GM12878 (cell line): Measurements from ENCODE around the gene HVCN1. TPM values are rescaled to one million over a fixed set of nuclear protein-coding genes. Genes with fewer than 3 reads are reported as not detected.
A peak's percentile ranks its signal among the peaks of the same experiment; 100 is the strongest.

Experiments used
- ATAC-seq: fragments of 200-7000 bp; cut with Tn5 transposase; 3 replicates; pipeline ENCODE4 v1.9.1; 2020; ENCODE audit warnings: mild to moderate bottlenecking, moderate library complexity
- BruUV-seq: library from RNA; stranded (reverse); fragments of 400-500 nt; replicated peaks from 2 replicates; lab custom pipeline; 2021; lab: Mats Ljungman, UMichigan
- CTCF ChIA-PET: fragments of 300-600 bp; sonication (Branson Sonifier 250); formaldehyde crosslinking; extraction: SDS; loops from one replicate; lab custom pipeline; 2021; ENCODE audit warnings: inconsistent platforms; lab: Yijun Ruan, JAX
- POLR2A ChIA-PET: fragments of 350-600 bp; formaldehyde crosslinking; extraction: SDS; loops from one replicate; lab custom pipeline; 2021; ENCODE audit warnings: inconsistent platforms; lab: Charles Lee
- RAD21 ChIA-PET: fragments of 300-600 bp; sonication (Branson Sonifier 250); formaldehyde crosslinking; loops from one replicate; lab custom pipeline; 2023; ENCODE audit warnings: antibody characterized with exemption; ENCODE audit not compliant: unreplicated experiment; lab: Charles Lee
- SMC1A ChIA-PET: fragments of 300-600 bp; sonication (Branson Sonifier 250); formaldehyde crosslinking; loops from one replicate; lab custom pipeline; 2023; ENCODE audit not compliant: unreplicated experiment, uncharacterized antibody; lab: Charles Lee
- DNase-seq: peaks from one replicate; pipeline ENCODE4 v3.0.0-alpha.2; 2011; ENCODE audit warnings: low read depth, low spot score
- FAIRE-seq: peaks from 3 replicates; lab custom pipeline; 2011; peaks lifted over from hg19 to GRCh38; lab: Jason Lieb, UNC
- H2AFZ ChIP-seq: 2 replicates; pipeline ENCODE4 v1.6.0; 2011; ENCODE audit warnings: low read depth, low read length, control low read depth; ENCODE audit not compliant: control insufficient read depth
- H3K27ac ChIP-seq: 2 replicates; pipeline ENCODE4 v1.5.1; 2011; ENCODE audit warnings: control low read depth; ENCODE audit not compliant: control insufficient read depth, insufficient read depth
- H3K27me3 ChIP-seq, 2 experiments: replicated peaks in 1 of 2; 2 replicates each; pipeline versions ENCODE4 v1.6.0 to v1.6.1; 2011; ENCODE audit warnings: low read length in 1 of 2; ENCODE audit not compliant: control insufficient read depth in 2 of 2, insufficient read depth in 2 of 2
- H3K36me3 ChIP-seq, 2 experiments: 2 replicates each; pipeline ENCODE4 v1.5.1; 2011; ENCODE audit warnings: low read length in 1 of 2; ENCODE audit not compliant: control insufficient read depth in 2 of 2, insufficient read depth in 2 of 2
- H3K4me1 ChIP-seq: 2 replicates; pipeline ENCODE4 v1.6.1; 2011; ENCODE audit warnings: mild to moderate bottlenecking, low read length, moderate library complexity, mixed read lengths; ENCODE audit not compliant: control insufficient read depth, insufficient read depth
- H3K4me2 ChIP-seq: 2 replicates; pipeline ENCODE4 v1.6.0; 2011; ENCODE audit warnings: control low read depth; ENCODE audit not compliant: control insufficient read depth, insufficient read depth
- H3K4me3 ChIP-seq: fragments of 200-600 bp; sonication (generic); 2 replicates; pipeline ENCODE4 v1.5.1; 2016
- H3K79me2 ChIP-seq: 2 replicates; pipeline ENCODE4 v1.6.0; 2011; ENCODE audit warnings: low read length; ENCODE audit not compliant: control insufficient read depth, insufficient read depth
- H3K9ac ChIP-seq: 2 replicates; pipeline ENCODE4 v1.8.0; 2011; ENCODE audit warnings: low read length, control low read depth, mixed read lengths; ENCODE audit not compliant: control insufficient read depth, insufficient read depth
- H3K9me3 ChIP-seq: replicated peaks from 3 replicates; pipeline ENCODE4 v1.5.1; 2011; ENCODE audit warnings: mild to moderate bottlenecking, low read length; ENCODE audit not compliant: control insufficient read depth, insufficient read depth
- H4K20me1 ChIP-seq: 2 replicates; pipeline ENCODE4 v1.6.0; 2011; ENCODE audit not compliant: control insufficient read depth, insufficient read depth
- BMI1 ChIP-seq: fragments of 450-650 bp; IDR thresholded peaks from 2 replicates; pipeline ENCODE4 v1.6.1; 2016; ENCODE audit warnings: mild to moderate bottlenecking, moderate library complexity, borderline replicate concordance
- DPF2 ChIP-seq: fragments of 450-650 bp; IDR thresholded peaks from 2 replicates; pipeline ENCODE4 v1.6.1; 2017; ENCODE audit warnings: mild to moderate bottlenecking
- EED ChIP-seq: sonication (generic); IDR thresholded peaks from 2 replicates; pipeline ENCODE4 v1.6.1; 2016; ENCODE audit warnings: antibody characterized with exemption, low read depth
- EGR1 ChIP-seq, 2 experiments: IDR thresholded peaks; 1 replicate in 1 of 2; 2 replicates in 1 of 2; pipeline ENCODE4 v1.6.1; 2011 to 2012; ENCODE audit warnings: low read depth in 2 of 2, low read length in 2 of 2, borderline replicate concordance in 1 of 2, mild to moderate bottlenecking in 1 of 2, moderate library complexity in 1 of 2
- NRF1 ChIP-seq: conservative IDR thresholded peaks from 2 replicates; pipeline ENCODE4 v1.6.1; 2011; ENCODE audit warnings: mild to moderate bottlenecking, low read depth, low read length, improper control_type of control experiment
- RAD21 ChIP-seq: IDR thresholded peaks from 2 replicates; pipeline ENCODE4 v1.6.1; 2011; ENCODE audit warnings: mild to moderate bottlenecking, low read depth, low read length, moderate library complexity; ENCODE audit not compliant: insufficient read depth
- RUNX3 ChIP-seq: IDR thresholded peaks from 2 replicates; pipeline ENCODE4 v1.6.1; 2012; ENCODE audit warnings: low read length, inconsistent platforms
- SUZ12 ChIP-seq: fragments of 200-600 bp; sonication (generic); IDR thresholded peaks from one replicate; pipeline ENCODE4 v1.6.1; 2018; ENCODE audit warnings: antibody characterized with exemption, mild to moderate bottlenecking; ENCODE audit not compliant: unreplicated experiment
- ZSCAN29 ChIP-seq: fragments of 450-650 bp; IDR thresholded peaks from 2 replicates; pipeline ENCODE4 v1.6.1; 2017; ENCODE audit warnings: mild to moderate bottlenecking, moderate library complexity
- WGBS: methylation state at CpG from one replicate; pipeline ENCODE4 v1.1.6; 2016; ENCODE audit warnings: low lambda C conversion rate; ENCODE audit not compliant: insufficient replicate concordance, insufficient coverage; ENCODE audit errors: missing lambda C conversion rate; 5-methylcytosine and 5-hydroxymethylcytosine counted together
- in situ Hi-C: fragments of 300-500 bp; cut with MboI; formaldehyde crosslinking; loops from 9 replicates; pipeline ENCODE4 v1.14.3; 2018; ENCODE audit warnings: mixed read lengths
- intact Hi-C: fragments of 100-400 bp; cut with micrococcal nuclease; formaldehyde crosslinking; loops from one replicate; pipeline ENCODE4 v1.14.2; 2022; ENCODE audit not compliant: unreplicated experiment
- polyA plus RNA-seq, 11 experiments: library from polyadenylated mRNA; depleted of rRNA in 4 of 11; unstranded in 6 of 11; stranded (reverse) in 5 of 11; fragments of >200 nt; fragmentation: Nextera tagmentation in 4 of 11; fragmentation: Illumina TruSeq in 1 of 11; extraction: Ambion mirVana in 4 of 11; extraction: Trizol in 1 of 11; gene quantifications; 1 replicate in 1 of 11; 2 replicates in 10 of 11; pipeline versions ENCODE4 v1.2.1 to v1.2.3, GENCODE V29; 2011 to 2016; ENCODE audit warnings: inconsistent platforms in 2 of 11, missing spikeins in 2 of 11, low read depth in 1 of 11
- total RNA-seq, 4 experiments: library from RNA; depleted of rRNA in 3 of 4; stranded (reverse); fragments of >200 nt in 3 of 4; fragmentation: Illumina TruSeq in 1 of 4; extraction: Trizol in 1 of 4; gene quantifications; 2 replicates each; pipeline versions ENCODE4 v1.2.1 to v1.2.3, GENCODE V29; 2013 to 2021
- TF ChIP-seq, protein P1 (sequence below): fragments of 450-650 bp; IDR thresholded peaks from 2 replicates; pipeline ENCODE4 v1.6.1; 2016; ENCODE audit warnings: mild to moderate bottlenecking
- TF ChIP-seq, protein P2 (sequence below): fragments of 450-650 bp; IDR thresholded peaks from 2 replicates; pipeline ENCODE4 v1.6.1; 2017; ENCODE audit warnings: mild to moderate bottlenecking, low read depth, inconsistent platforms; ENCODE audit not compliant: poor library complexity, severe bottlenecking
- TF ChIP-seq, protein P3 (sequence below): fragments of 450-650 bp; IDR thresholded peaks from 2 replicates; pipeline ENCODE4 v1.6.1; 2018; ENCODE audit warnings: mild to moderate bottlenecking, low read depth, moderate library complexity; ENCODE audit not compliant: partially characterized antibody

HVCN1 gene
- total and polyA plus RNA-seq, 10 of the 15 experiments (the other 5 are each of a cell fraction or from before 2014, with no cell fraction given) = 27.8 to 181 (median 103) TPM

DNA sequence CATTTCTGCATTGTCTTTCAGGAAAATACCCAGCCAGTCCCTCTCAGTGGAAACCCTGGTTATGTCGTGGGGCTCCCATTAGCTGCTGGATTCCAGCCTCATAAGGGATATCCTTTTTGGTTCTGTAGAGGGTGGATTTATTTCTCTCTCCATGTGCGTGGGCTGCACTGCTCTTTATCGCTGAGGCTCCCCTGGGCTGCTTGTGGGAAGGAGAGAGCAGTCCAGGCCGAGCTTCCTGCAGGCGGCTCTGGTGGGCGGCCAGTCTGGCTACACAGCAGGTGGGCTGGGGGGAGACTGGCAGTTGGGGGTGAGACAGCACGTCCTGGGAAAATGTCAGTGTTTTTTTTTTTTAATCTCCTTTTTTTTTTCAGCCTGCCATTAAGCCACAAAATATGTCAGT is 47.4 kb downstream of the HVCN1 start:
- peaks cover 43% of the 10 kb centered on the region for H3K4me1 ChIP-seq
- peak overlapping the region; percentile 20; the same call in 1 of the 2 replicates for H3K27ac ChIP-seq
- intact Hi-C loops (no loop called here), in situ Hi-C loops (no loop called here)
- ChIA-PET RAD21 (interaction anchor here (1.0 to 3.7 kb wide), 7 partner anchors 14 to 27 kb away, joined by 3 to 23 read pairs (median 8); partner anchors contain the start of gene TCTN1), CTCF (interaction anchor here (1.0 to 1.8 kb wide), 5 partner anchors 9 to 85 kb away, joined by 3 to 6 read pairs (median 4); no protein-coding TSS in a partner anchor), POLR2A (interaction anchor here (0.7 to 2.5 kb wide), 11 partner anchors 9 to 35 kb away, joined by 3 to 8 read pairs (median 4); partner anchors contain the start of gene TCTN1), SMC1A (interaction anchor here (0.6 to 11.3 kb wide), 13 partner anchors 8 to 39 kb away, joined by 3 to 70 read pairs (median 4); partner anchors contain the start of gene TCTN1)
- no peak overlapping the region for H3K9ac ChIP-seq
- ATAC-seq = no peak
- BruUV-seq = no TSS peak
- no peaks in the 10 kb centered on the region for H4K20me1 ChIP-seq
- H3K79me2 ChIP-seq = no peaks in the 10 kb centered on the region; the same call in 1 of the 2 replicates
- peak overlapping the region; percentile 19; the same call in 1 of the 2 replicates for H2AFZ ChIP-seq
- FAIRE-seq = no peak
- TF ChIP-seq SUZ12 (no peak), RUNX3 (peak; percentile 4; the same call in 1 of the 2 replicates), EGR1 (IDR thresholded peaks at IDR 0.05; ENCODE audit: borderline replicate concordance in 1 of 2, low read depth in 2 of 2, low read length in 2 of 2) (peak in 1 of 2 experiments; percentile 23; a peak in 1 of 3 replicates), EED (peak; percentile 44; the same call in 1 of the 2 replicates), DPF2 (no peak), ZSCAN29 (no peak), RAD21 (no peak), NRF1 (no peak), BMI1 (no peak)
- TF ChIP-seq, protein P1, sequence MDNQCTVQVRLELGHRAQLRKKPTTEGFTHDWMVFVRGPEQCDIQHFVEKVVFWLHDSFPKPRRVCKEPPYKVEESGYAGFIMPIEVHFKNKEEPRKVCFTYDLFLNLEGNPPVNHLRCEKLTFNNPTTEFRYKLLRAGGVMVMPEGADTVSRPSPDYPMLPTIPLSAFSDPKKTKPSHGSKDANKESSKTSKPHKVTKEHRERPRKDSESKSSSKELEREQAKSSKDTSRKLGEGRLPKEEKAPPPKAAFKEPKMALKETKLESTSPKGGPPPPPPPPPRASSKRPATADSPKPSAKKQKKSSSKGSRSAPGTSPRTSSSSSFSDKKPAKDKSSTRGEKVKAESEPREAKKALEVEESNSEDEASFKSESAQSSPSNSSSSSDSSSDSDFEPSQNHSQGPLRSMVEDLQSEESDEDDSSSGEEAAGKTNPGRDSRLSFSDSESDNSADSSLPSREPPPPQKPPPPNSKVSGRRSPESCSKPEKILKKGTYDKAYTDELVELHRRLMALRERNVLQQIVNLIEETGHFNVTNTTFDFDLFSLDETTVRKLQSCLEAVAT = peak; percentile 61
- TF ChIP-seq, protein P2, sequence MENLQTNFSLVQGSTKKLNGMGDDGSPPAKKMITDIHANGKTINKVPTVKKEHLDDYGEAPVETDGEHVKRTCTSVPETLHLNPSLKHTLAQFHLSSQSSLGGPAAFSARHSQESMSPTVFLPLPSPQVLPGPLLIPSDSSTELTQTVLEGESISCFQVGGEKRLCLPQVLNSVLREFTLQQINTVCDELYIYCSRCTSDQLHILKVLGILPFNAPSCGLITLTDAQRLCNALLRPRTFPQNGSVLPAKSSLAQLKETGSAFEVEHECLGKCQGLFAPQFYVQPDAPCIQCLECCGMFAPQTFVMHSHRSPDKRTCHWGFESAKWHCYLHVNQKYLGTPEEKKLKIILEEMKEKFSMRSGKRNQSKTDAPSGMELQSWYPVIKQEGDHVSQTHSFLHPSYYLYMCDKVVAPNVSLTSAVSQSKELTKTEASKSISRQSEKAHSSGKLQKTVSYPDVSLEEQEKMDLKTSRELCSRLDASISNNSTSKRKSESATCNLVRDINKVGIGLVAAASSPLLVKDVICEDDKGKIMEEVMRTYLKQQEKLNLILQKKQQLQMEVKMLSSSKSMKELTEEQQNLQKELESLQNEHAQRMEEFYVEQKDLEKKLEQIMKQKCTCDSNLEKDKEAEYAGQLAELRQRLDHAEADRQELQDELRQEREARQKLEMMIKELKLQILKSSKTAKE = no peak
- TF ChIP-seq, protein P3, sequence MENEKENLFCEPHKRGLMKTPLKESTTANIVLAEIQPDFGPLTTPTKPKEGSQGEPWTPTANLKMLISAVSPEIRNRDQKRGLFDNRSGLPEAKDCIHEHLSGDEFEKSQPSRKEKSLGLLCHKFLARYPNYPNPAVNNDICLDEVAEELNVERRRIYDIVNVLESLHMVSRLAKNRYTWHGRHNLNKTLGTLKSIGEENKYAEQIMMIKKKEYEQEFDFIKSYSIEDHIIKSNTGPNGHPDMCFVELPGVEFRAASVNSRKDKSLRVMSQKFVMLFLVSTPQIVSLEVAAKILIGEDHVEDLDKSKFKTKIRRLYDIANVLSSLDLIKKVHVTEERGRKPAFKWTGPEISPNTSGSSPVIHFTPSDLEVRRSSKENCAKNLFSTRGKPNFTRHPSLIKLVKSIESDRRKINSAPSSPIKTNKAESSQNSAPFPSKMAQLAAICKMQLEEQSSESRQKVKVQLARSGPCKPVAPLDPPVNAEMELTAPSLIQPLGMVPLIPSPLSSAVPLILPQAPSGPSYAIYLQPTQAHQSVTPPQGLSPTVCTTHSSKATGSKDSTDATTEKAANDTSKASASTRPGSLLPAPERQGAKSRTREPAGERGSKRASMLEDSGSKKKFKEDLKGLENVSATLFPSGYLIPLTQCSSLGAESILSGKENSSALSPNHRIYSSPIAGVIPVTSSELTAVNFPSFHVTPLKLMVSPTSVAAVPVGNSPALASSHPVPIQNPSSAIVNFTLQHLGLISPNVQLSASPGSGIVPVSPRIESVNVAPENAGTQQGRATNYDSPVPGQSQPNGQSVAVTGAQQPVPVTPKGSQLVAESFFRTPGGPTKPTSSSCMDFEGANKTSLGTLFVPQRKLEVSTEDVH = no peak
- H3K27me3 ChIP-seq = no peaks in the 10 kb centered on the region
- DNase-seq = no peak
- H3K4me3 ChIP-seq = no peak overlapping the region
- 73% methylated on average over 7 of the region's 7 CpGs for WGBS
- H3K9me3 ChIP-seq = no peaks in the 10 kb centered on the region
- H3K36me3 ChIP-seq = peaks cover 0 to 1% of the 10 kb centered on the region in 2 experiments; a peak in 1 of 4 replicates
- H3K4me2 ChIP-seq = peak overlapping the region; percentile 53; the same call in 1 of the 2 replicates
